Inflammatory macrophage treated with lipopolysaccharide for 4 hours (primary cell): ENCODE data around the gene ZNF839.
A peak's percentile ranks its signal among the peaks of the same experiment; 100 is the strongest.
"Not testable (repeated sequence)": the region's sequence is repeated elsewhere in the genome, so short reads cannot be mapped to it uniquely, and the experiment has no call there.

ENCODE experiments used
- DNase-seq: peaks from one replicate; pipeline ENCODE4 v3.0.0-alpha.2; 2020

ZNF839 gene

GRCh38 chr14:102319351-102320032 lies at the start of gene ZNF839:
Gene ZNF839, plus strand, starts transcription at chr14:102319746. Its CDS starts 20 bp downstream, at chr14:102319766.
- peak; percentile 93 for DNase-seq

GRCh38 chr14:102272392-102272791 lies 47.2 kb upstream of the ZNF839 start:
- no peak for DNase-seq

- peak; percentile 30 for DNase-seq
Measured at GRCh38 chr14:102275866-102276265, 43.7 kb upstream of the ZNF839 start.

- DNase-seq = no peak
Measured at GRCh38 chr14:102277874-102278630, 41.5 kb upstream of the ZNF839 start.

GRCh38 chr14:102278631-102278935 lies 41.0 kb upstream of the ZNF839 start:
- no peak for DNase-seq

- DNase-seq = no peak
Measured at GRCh38 chr14:102279282-102279681, 40.3 kb upstream of the ZNF839 start.

- no peak for DNase-seq
Measured at GRCh38 chr14:102279688-102280348, 39.7 kb upstream of the ZNF839 start.

GRCh38 chr14:102280376-102280962 lies 39.1 kb upstream of the ZNF839 start:
- no peak for DNase-seq

- no peak for DNase-seq
Measured at GRCh38 chr14:102282751-102283465, 36.6 kb upstream of the ZNF839 start.

- DNase-seq = no peak
Measured at GRCh38 chr14:102283631-102284129, 35.9 kb upstream of the ZNF839 start.

- no peak for DNase-seq
Measured at GRCh38 chr14:102285106-102285505, 34.4 kb upstream of the ZNF839 start.

GRCh38 chr14:102288139-102288538 lies 31.4 kb upstream of the ZNF839 start:
- DNase-seq = no peak

GRCh38 chr14:102292441-102292840 lies 27.1 kb upstream of the ZNF839 start:
- DNase-seq = no peak

GRCh38 chr14:102293781-102294180 lies 25.8 kb upstream of the ZNF839 start:
- no peak for DNase-seq

GRCh38 chr14:102295270-102295669 lies 24.3 kb upstream of the ZNF839 start:
- DNase-seq = no peak

GRCh38 chr14:102297436-102298170 lies 21.9 kb upstream of the ZNF839 start:
- DNase-seq = no peak

GRCh38 chr14:102298303-102299070 lies 21.1 kb upstream of the ZNF839 start:
- DNase-seq = not testable (repeated sequence)

- no peak for DNase-seq
Measured at GRCh38 chr14:102303664-102304063, 15.9 kb upstream of the ZNF839 start.

- DNase-seq = peak; percentile 94
Measured at GRCh38 chr14:102304611-102305506, 14.7 kb upstream of the ZNF839 start, which contains the start of gene MOK. Gene MOK, minus strand, starts transcription at chr14:102305164. Its CDS starts 196 bp downstream, at chr14:102304968.
